ENCODE data around the gene MEGF11.

GRCh38 chr15:65949491-65949890 is 304.1 kb downstream of the MEGF11 start:
- TF ChIP-seq GATA3 (IDR thresholded peaks at IDR 0.05; ENCODE audit: low read depth, low read length) (no peak), GATA2 (IDR thresholded peaks at IDR 0.05; ENCODE audit: low read depth, low read length) (peak; percentile 58)
